Hematopoietic multipotent progenitor cell treated with erythropoietin and hydrocortisone succinate and interleukin-3 and kit ligand, for 15 days (in vitro differentiated cells): Measurements from ENCODE around the gene SHCBP1L.

Source experiments
- DNase-seq: peaks from one replicate; pipeline ENCODE4 v3.0.0-alpha.2; 2015; ENCODE audit warnings: low spot score

The SHCBP1L gene

GRCh38 chr1:182890927-182891610 lies 61.9 kb downstream of the SHCBP1L start:
- DNase-seq = no peak

GRCh38 chr1:182889997-182890396 lies 63.0 kb downstream of the SHCBP1L start:
- DNase-seq = no peak

GRCh38 chr1:182888736-182889531 lies 64.0 kb downstream of the SHCBP1L start:
- no peak for DNase-seq

- no peak for DNase-seq
Observed at GRCh38 chr1:182886985-182887384, 66.0 kb downstream of the SHCBP1L start.

- DNase-seq = no peak
Observed at GRCh38 chr1:182885591-182885990, 67.4 kb downstream of the SHCBP1L start.

- no peak for DNase-seq
Observed at GRCh38 chr1:182884872-182885271, 68.1 kb downstream of the SHCBP1L start.

- no peak for DNase-seq
Observed at GRCh38 chr1:182877842-182878241, 75.1 kb downstream of the SHCBP1L start.

- no peak for DNase-seq
Observed at GRCh38 chr1:182877331-182877730, 75.6 kb downstream of the SHCBP1L start.

- no peak for DNase-seq
Observed at GRCh38 chr1:182875889-182876288, 77.1 kb downstream of the SHCBP1L start.

GRCh38 chr1:182872881-182873280 lies 80.1 kb downstream of the SHCBP1L start:
- DNase-seq = no peak

GRCh38 chr1:182869241-182869666 lies 83.7 kb downstream of the SHCBP1L start:
- DNase-seq = no peak

- DNase-seq = no peak
Observed at GRCh38 chr1:182867861-182868260, 85.1 kb downstream of the SHCBP1L start.

GRCh38 chr1:182863940-182864339 lies 89.0 kb downstream of the SHCBP1L start:
- DNase-seq = no peak

- DNase-seq = no peak
Observed at GRCh38 chr1:182862827-182863226, 90.1 kb downstream of the SHCBP1L start.

- DNase-seq = no peak
Observed at GRCh38 chr1:182861994-182862393, 91.0 kb downstream of the SHCBP1L start.

GRCh38 chr1:182860658-182861057 lies 92.3 kb downstream of the SHCBP1L start:
- DNase-seq = no peak

GRCh38 chr1:182857212-182857611 lies 95.8 kb downstream of the SHCBP1L start:
- DNase-seq = no peak

GRCh38 chr1:182855911-182856310 lies 97.1 kb downstream of the SHCBP1L start:
- DNase-seq = no peak

GRCh38 chr1:182851825-182852224 lies 101.1 kb downstream of the SHCBP1L start:
- DNase-seq = no peak

GRCh38 chr1:182850319-182850718 lies 102.6 kb downstream of the SHCBP1L start:
- DNase-seq = no peak
